ENCODE measurements around the gene SLC5A3. TPM values are rescaled to one million over a fixed set of nuclear protein-coding genes. Genes with fewer than 3 reads are reported as not detected.

The SLC5A3 gene
- total and polyA plus RNA-seq, 2 of the 8 experiments (the other 6 are each of a cell fraction or from before 2014, with no cell fraction given), result 4.0 to 19.4 TPM

Other genes starting within 250 kb of the SLC5A3 start
- 267 and 271 TPM in 2 replicates for gene ATP5PO, start 157.8 kb upstream of the SLC5A3 start, total RNA-seq (2021; fragmentation: NEBNext Ultra II Directional; extraction: Animal tissue kit (Norgen Biotek cat#: 25700))
- 152 and 251 TPM in 2 replicates for gene ATP5PO, start 157.8 kb upstream of the SLC5A3 start, polyA plus RNA-seq (2011; rRNA removed)
- gene MRPS6, start within 50 bp of the SLC5A3 start, total RNA-seq (2021; fragmentation: NEBNext Ultra II Directional; extraction: Animal tissue kit (Norgen Biotek cat#: 25700)), result 154 and 156 TPM in 2 replicates
- 61.3 and 62.7 TPM in 2 replicates for gene MRPS6, start within 50 bp of the SLC5A3 start, polyA plus RNA-seq (2011; rRNA removed)